HUES48 (cell line): ENCODE results near the gene IGFL1.
"Not testable (repeated sequence)": the region's sequence is repeated elsewhere in the genome, so short reads cannot be mapped to it uniquely, and the experiment has no call there.

Experiments
- H3K27ac ChIP-seq: one replicate; pipeline ENCODE4 v1.7.0; 2013; ENCODE audit warnings: low read depth, low read length, inconsistent platforms
- H3K27me3 ChIP-seq: 2 replicates; pipeline ENCODE4 v1.6.1; 2013; ENCODE audit warnings: mild to moderate bottlenecking, low read length; ENCODE audit not compliant: control insufficient read depth, insufficient read depth
- H3K36me3 ChIP-seq: 2 replicates; pipeline ENCODE4 v1.6.1; 2013; ENCODE audit warnings: low read length; ENCODE audit not compliant: control insufficient read depth, insufficient read depth
- H3K4me1 ChIP-seq: 2 replicates; pipeline ENCODE4 v1.6.1; 2013; ENCODE audit warnings: mild to moderate bottlenecking, low read length; ENCODE audit not compliant: control insufficient read depth, insufficient read depth
- H3K4me3 ChIP-seq: 2 replicates; pipeline ENCODE4 v1.5.1; 2013; ENCODE audit warnings: mild to moderate bottlenecking, low read depth, low read length
- H3K9ac ChIP-seq: 2 replicates; pipeline ENCODE4 v1.6.1; 2013; ENCODE audit warnings: mild to moderate bottlenecking, low read depth, low read length, moderate library complexity
- H3K9me3 ChIP-seq: 2 replicates; pipeline ENCODE4 v1.6.1; 2013; ENCODE audit warnings: low read length; ENCODE audit not compliant: control insufficient read depth, insufficient read depth

Gene IGFL1

DNA sequence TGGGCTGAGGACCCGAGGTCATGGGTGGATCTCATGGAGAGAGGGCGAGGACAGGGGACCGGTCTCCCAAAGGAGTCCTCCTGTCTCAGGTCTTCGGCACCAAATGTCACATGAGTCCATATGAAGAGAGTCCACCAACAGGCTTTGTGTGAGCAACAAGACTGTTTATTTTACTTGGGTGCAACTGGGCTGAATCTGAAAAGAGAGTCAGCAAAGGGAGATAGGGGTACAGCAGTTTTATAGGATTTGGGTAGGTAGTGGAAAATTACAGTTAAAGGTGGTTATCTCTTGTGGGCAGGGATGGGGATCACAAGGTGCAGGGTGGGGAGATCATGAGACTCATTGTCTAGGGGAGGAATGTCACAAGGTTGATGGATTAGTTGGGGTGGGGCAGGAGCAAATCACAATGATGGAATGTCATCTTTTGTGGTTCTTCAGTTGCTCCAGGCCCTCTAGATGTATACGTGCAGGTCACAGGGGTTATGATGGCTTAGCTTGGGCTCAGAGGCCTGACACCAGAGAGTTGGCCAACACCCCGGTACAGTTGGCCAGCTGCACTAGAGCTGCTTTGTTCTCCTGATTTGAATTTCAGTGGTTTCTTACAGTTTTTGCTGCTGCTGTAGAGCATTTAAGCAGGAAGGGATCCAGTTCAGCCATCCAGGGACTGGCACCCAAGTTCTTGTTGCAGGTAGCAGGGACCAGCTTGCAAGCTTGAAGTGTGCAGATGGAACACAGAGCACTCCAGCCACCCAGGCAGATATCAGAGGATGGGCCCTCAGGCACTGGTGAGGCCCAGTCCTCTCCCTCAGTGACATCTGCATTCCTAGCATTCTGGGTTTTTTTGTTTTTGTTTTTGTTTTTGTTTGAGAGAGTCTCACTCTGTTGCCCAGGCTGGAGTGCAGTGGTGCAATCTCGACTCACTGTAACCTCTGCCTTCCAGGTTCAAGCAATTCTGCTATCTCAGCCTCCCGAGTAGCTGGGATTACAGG is 26.4 kb upstream of the IGFL1 start:
- Histone ChIP-seq H3K4me3 (no peak overlapping the region), H3K9ac (no peak overlapping the region), H3K27ac (no peak overlapping the region), H3K27me3 (no peaks in the 10 kb centered on the region), H3K4me1 (no peaks in the 10 kb centered on the region), H3K36me3 (no peaks in the 10 kb centered on the region), H3K9me3 (no peaks in the 10 kb centered on the region; the same call in 1 of the 2 replicates)

DNA sequence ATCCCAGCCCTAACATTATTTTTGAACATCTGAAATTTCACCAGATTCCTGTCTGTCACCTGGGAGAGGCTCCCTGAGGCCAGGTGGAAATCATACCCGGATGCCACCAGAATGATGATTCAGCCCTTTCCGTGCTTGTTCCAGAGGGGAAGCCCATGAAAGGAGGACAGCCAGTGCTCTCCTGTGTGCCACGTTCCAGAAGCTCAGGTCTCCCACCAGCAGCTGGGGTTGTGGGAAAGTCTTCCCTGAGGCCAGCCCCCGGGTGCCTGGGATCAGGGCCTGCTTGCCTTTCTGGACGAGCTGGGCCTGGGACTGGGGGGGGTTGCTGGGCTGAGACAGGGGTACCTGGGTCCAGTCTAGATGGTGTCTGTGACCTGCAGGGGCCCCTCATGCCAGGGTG is 25.5 kb upstream of the IGFL1 start:
- no peak overlapping the region for H3K4me3 ChIP-seq
- H3K36me3 ChIP-seq, result no peaks in the 10 kb centered on the region
- no peak overlapping the region for H3K27ac ChIP-seq
- H3K27me3 ChIP-seq, result no peaks in the 10 kb centered on the region
- no peaks in the 10 kb centered on the region; the same call in 1 of the 2 replicates for H3K9me3 ChIP-seq
- no peak overlapping the region for H3K9ac ChIP-seq
- H3K4me1 ChIP-seq, result no peaks in the 10 kb centered on the region

DNA sequence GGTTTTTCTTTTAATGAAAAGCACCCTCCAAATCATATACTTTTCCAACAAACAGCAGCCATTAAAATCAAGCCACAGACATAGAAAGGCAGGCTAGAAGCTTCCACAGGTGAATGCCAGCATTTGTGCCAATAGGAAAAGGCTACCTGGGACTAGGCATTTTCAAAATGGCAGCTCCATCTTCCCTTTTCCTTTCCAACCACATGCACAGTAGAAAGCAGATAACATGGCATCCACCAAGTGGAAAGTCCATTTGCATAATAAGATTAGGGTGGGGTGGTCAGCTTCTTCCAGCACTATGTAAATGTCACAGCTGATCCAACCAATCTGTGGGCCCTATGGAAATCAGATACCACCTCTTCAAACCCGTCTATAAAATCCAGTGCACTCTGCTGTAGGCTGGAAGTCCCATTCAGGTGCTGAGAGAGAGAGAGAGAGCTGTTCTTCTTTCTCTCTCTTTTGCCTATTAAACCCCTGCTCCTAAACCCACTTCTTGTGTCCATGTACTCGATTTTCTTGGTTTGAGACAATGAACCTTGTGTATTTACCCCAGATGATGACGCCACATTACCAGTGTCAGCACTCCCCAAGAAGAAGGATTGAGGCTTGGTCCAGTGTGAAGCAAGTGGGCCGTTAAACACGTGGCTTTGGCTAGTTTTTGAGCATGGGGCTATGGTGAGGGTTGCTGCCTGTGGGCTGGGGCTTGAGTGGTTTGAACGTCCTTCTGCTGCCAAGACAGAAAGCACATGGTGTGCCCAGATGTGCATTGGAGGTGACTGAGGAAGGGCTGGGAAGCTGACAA is 24.2 kb upstream of the IGFL1 start:
- Histone ChIP-seq H3K4me1 (no peaks in the 10 kb centered on the region), H3K27ac (no peak overlapping the region), H3K4me3 (no peak overlapping the region), H3K9me3 (no peaks in the 10 kb centered on the region; the same call in 1 of the 2 replicates), H3K9ac (no peak overlapping the region), H3K36me3 (no peaks in the 10 kb centered on the region), H3K27me3 (no peaks in the 10 kb centered on the region)

DNA sequence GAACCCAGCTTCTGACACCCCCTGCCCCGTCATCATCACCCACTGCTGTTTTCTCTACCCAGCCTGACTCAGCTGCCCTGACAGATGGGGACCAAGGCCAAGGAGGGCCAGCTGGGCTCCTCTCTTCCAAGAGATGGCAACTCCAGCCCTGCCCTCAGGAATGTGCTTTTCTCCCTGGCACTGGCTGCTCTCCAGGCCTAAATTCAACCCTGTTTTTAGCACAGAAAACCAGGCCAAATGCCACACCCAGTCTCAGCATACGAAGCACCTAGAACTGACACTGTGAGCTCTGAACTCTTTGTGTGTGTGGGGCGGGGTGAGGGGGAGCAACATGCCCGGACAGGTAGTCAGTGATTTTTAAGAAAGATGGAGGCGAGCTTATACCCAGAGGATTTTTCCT is 23.4 kb upstream of the IGFL1 start:
- H3K4me1 ChIP-seq, result peaks cover 6% of the 10 kb centered on the region
- no peaks in the 10 kb centered on the region; the same call in 1 of the 2 replicates for H3K9me3 ChIP-seq
- H3K4me3 ChIP-seq, result no peak overlapping the region
- no peak overlapping the region for H3K9ac ChIP-seq
- no peaks in the 10 kb centered on the region for H3K36me3 ChIP-seq
- no peak overlapping the region for H3K27ac ChIP-seq
- H3K27me3 ChIP-seq, result no peaks in the 10 kb centered on the region

DNA sequence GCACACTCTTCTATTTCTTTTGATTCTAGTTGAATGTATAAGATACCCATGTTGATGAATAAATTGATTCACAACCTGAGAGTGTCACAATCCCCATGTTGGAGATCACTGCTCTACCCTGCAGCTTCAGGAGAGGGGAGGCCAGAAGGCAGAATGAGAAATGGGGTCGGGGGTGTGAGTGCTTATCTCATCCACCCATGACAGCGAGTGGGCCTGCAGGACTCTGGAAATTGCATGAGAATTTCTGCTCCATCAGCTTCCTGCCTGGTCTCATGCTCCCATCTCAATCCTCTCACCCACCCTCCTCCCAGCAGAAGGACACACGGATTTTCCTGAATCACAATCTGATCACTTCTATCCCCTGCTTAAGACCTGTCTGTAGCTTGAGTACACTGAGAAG is 22.9 kb upstream of the IGFL1 start:
- Histone ChIP-seq H3K9me3 (no peaks in the 10 kb centered on the region; the same call in 1 of the 2 replicates), H3K27me3 (no peaks in the 10 kb centered on the region), H3K36me3 (no peaks in the 10 kb centered on the region), H3K4me1 (peaks cover 11% of the 10 kb centered on the region), H3K4me3 (no peak overlapping the region), H3K27ac (no peak overlapping the region), H3K9ac (no peak overlapping the region)

DNA sequence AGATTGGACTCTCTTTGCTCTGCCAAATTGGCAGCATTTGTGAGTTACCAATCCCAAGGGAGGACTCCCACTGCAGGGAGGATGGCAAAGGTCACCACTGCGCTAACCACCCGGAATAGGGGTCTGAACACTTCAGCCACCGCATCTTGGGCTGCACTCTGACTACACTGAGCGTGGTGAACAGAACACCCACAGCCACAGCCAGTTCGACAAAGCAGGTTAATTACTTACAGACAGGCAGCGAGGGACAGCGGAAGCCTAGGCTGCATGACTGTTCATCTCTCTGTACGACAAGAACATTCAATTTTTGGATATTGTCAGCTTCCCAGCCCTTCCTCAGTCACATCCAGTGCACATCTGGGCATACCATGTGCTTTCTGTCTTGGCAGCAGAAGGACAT is 21.7 kb upstream of the IGFL1 start:
- not testable (repeated sequence) for H3K9me3 ChIP-seq, H3K36me3 ChIP-seq, H3K27me3 ChIP-seq, H3K4me3 ChIP-seq, H3K9ac ChIP-seq, H3K27ac ChIP-seq
- peaks cover 12% of the 10 kb centered on the region for H3K4me1 ChIP-seq

DNA sequence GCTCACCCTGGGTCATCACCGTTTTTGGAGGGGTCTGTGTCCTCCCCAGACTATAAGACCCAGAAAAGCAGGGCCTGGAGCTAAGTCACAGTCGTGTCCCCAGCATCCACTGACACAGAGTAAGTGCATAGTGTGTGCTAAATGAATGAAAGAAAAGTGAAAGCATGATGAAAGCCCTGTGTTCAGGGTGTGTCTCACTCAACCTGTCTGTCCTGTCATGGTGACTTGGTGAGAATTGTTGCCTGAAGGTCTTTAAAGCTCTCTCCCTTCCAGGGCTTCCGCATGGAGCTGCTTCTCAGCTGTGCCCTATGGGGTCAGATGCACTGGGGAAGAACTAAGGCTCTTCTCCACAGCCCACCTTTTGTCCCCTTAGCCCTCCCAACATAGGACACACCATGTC is 20.5 kb upstream of the IGFL1 start:
- H3K36me3 ChIP-seq, result no peaks in the 10 kb centered on the region
- H3K27ac ChIP-seq, result no peak overlapping the region
- no peak overlapping the region for H3K4me3 ChIP-seq
- peaks cover 12% of the 10 kb centered on the region for H3K4me1 ChIP-seq
- no peak overlapping the region for H3K9ac ChIP-seq
- no peaks in the 10 kb centered on the region for H3K27me3 ChIP-seq
- H3K9me3 ChIP-seq, result no peaks in the 10 kb centered on the region; the same call in 1 of the 2 replicates

DNA sequence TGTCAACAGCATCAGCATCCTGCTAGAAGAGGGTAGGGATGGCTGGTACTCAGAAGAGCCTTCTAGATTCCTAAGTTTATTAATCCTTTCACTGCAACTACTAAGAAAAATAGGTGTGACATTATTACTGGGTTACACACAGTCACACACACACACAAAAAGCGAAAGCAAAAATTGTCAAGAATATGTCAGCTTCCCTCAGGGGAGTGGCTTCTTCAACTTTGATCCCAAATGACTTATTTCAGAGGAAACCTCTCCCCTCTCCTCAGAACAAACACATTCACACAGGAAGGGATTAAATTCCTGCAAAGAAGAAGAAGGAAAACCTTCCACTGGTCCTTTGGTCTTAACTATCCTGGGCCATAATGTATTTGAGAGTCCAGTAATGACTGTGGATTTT is 20.1 kb upstream of the IGFL1 start:
- H3K4me3 ChIP-seq, result no peak overlapping the region
- H3K36me3 ChIP-seq, result no peaks in the 10 kb centered on the region
- H3K27ac ChIP-seq, result no peak overlapping the region
- H3K27me3 ChIP-seq, result no peaks in the 10 kb centered on the region
- no peak overlapping the region for H3K9ac ChIP-seq
- H3K4me1 ChIP-seq, result peaks cover 12% of the 10 kb centered on the region
- no peaks in the 10 kb centered on the region; the same call in 1 of the 2 replicates for H3K9me3 ChIP-seq

DNA sequence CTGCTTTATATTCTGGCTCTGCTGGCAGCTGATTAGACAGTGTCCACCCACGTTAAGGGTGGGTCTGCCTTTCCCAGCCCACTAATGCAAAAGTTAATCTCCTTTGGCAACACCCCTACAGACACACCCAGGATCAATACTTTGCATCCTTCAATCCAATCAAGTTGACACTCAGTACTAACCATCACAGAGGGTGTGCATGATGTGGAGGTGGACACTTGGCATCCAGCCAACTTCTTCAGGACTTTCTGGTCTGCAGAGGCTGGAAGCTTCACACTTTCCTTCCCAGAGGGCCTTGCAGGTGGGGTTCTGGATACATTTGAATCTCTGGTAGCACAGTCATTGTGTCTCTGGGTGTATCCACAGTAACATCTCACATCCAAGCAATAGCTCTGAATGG is 18.9 kb upstream of the IGFL1 start:
- Histone ChIP-seq H3K4me3 (no peak overlapping the region), H3K4me1 (peaks cover 12% of the 10 kb centered on the region), H3K9me3 (no peaks in the 10 kb centered on the region), H3K27me3 (no peaks in the 10 kb centered on the region), H3K9ac (no peak overlapping the region), H3K27ac (peak overlapping the region; percentile 16), H3K36me3 (no peaks in the 10 kb centered on the region)

DNA sequence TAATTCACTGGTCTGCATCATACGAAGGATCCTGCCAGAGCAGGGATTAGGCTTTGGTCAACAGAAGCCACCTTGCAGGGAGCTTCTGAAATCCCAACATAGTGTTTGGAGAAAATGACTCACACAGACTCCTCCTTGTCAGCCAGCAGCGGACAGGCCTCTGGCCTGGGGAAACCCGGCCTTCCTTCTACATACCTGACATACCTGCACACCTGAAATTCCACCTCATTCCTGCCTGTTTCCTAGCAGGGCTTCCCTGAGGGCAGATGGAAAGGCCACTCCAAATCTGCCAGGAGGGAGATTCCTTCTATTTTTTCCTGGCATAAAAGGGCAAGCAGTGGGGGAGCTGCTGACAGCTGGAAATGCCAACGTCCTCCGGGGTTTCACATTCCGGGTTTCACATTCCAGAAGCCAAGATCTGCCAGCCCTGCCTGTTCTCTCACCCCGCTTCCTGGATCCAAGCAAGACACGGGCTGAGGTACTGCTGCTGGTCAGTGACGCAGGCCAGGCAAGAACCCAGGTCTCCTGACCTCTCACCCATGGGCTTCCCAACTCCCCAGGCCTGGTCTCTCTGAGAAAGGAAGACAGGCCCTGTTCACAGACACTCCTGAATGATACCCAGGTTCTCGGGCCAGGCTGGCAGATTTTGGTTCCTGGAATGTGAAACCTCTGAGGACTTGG is 18.2 kb upstream of the IGFL1 start:
- Histone ChIP-seq H3K4me3 (no peak overlapping the region), H3K4me1 (peaks cover 12% of the 10 kb centered on the region), H3K27me3 (no peaks in the 10 kb centered on the region), H3K36me3 (no peaks in the 10 kb centered on the region), H3K27ac (peak overlapping the region; percentile 69), H3K9ac (no peak overlapping the region), H3K9me3 (no peaks in the 10 kb centered on the region)
